HG03571 (cell line): ENCODE results near the gene SLC17A3.

Source experiments
- ATAC-seq: cut with Tn5 transposase; IDR thresholded peaks from one replicate; pipeline ENCODE4 v1.9.1; 2021; ENCODE audit not compliant: unreplicated experiment

The SLC17A3 gene

GRCh38 chr6:25874118-25874517 is at the start of gene SLC17A3:
Gene SLC17A3, minus strand, starts transcription at chr6:25874243. Its CDS starts 5,856 bp downstream, at chr6:25868387.
- no peak for ATAC-seq

GRCh38 chr6:25922301-25922700 is 48.3 kb upstream of the SLC17A3 start:
- ATAC-seq = no peak

- no peak for ATAC-seq
These were observed 47.6 kb upstream of the SLC17A3 start for GRCh38 chr6:25921525-25922203.

DNA sequence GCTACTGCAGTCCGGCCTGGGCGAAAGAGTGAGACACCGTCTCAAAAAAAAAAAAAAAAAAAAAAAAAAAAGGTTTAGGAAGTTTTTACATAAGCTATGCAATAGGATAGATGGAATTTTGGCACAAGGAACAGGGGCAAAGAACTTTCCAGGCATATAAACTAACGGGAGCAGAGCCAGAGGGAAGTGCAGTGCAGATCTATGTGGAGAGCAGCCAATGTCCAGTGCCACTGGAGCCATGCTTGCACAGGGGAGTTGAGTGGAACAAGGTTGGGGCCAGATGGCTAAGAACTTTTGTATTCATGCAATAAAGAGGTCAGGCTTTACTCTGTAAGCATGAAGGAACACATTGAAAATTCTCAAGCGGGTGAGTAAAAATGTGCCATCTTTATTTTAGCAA is 45.6 kb upstream of the SLC17A3 start:
- ATAC-seq = no peak

- ATAC-seq = no peak
These were observed 44.1 kb upstream of the SLC17A3 start for GRCh38 chr6:25918083-25918683.

DNA sequence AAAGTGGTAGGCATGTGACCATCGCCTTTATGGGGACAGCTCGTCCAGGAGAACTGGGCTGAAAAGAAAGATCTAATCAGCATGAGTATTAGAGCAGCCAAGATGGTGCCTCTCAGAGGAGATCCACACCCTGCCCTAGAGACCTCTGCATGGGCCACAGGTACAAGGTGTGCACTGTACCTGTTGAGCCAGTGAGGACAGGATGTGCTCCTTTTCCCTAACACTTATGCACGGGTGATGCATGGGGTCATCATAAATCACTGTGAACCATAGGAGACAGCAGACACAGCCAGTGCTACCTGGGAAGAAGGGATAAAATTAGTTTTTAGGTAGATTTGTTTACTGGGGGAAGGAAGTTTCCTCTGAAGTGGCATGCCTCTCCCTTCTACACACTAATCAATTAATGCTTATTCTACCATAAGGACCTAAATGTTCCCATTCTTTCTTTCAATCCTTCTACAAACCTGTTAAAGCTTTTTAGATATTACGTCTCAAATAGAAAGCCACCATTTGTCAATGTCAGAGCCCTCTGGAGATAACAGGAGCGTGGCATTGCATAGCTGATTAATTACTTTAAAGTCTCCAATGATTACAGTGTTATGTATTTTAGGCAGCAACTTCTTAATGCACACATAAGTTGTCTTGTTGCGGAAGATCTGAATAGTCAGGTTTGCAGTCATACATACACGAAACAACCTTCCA is 42.9 kb upstream of the SLC17A3 start:
- ATAC-seq = no peak

- no peak for ATAC-seq
These were observed 42.3 kb upstream of the SLC17A3 start for GRCh38 chr6:25916330-25916729.

- no peak for ATAC-seq
These were observed 39.7 kb upstream of the SLC17A3 start for GRCh38 chr6:25913741-25914140.

DNA sequence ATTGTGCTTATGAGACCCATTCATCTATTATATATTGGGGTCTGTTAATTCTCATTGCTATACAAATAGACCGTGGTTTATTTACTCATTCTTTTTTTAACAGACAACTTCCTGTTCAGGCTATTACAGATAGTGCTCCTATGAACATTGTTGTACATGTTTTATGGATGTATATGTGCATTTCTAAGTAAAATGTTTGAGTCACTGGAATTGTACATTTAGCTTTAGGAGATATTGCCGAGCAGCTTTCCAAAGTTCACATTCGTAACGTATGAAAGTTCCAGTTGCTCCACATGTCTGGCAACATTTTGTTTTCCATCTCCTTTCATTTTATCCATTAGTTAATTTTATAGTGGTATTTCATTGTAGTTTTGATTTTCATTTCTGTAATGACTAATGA is 37.3 kb upstream of the SLC17A3 start:
- ATAC-seq = no peak

GRCh38 chr6:25907475-25908014 is 33.5 kb upstream of the SLC17A3 start:
- ATAC-seq = no peak

DNA sequence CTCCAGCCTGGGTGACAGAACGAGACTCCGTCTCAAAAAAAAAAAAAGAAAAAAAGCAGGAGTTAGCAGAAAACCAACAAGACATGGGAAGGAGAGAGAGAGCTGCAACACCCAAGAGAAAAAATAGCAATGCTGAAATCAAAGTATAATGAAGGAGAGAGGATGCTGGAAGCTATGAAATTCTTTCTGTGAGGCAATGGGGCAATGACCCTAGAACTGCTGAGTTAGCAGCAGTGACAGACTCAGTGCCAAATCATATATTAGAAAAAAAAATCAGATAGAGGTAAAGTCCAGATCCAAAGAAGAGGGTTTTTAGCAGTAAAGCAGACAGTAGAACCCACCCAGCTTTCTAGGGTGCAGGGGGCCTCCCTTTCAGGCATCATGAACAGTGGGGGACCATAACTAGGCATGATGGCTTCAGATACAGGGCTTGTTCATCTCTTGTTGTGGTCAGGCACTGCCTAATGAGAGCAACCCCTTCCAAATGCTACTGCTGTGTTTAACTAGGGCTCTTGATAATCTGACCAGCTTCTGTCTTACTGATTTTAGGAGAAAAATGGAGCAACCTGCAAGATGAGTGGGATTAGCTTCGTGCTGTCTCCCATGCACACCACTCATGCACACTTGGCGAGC is 29.5 kb upstream of the SLC17A3 start:
- no peak for ATAC-seq

GRCh38 chr6:25902071-25902470 is 28.0 kb upstream of the SLC17A3 start:
- ATAC-seq = no peak

GRCh38 chr6:25900843-25901242 is 26.8 kb upstream of the SLC17A3 start:
- ATAC-seq = no peak

DNA sequence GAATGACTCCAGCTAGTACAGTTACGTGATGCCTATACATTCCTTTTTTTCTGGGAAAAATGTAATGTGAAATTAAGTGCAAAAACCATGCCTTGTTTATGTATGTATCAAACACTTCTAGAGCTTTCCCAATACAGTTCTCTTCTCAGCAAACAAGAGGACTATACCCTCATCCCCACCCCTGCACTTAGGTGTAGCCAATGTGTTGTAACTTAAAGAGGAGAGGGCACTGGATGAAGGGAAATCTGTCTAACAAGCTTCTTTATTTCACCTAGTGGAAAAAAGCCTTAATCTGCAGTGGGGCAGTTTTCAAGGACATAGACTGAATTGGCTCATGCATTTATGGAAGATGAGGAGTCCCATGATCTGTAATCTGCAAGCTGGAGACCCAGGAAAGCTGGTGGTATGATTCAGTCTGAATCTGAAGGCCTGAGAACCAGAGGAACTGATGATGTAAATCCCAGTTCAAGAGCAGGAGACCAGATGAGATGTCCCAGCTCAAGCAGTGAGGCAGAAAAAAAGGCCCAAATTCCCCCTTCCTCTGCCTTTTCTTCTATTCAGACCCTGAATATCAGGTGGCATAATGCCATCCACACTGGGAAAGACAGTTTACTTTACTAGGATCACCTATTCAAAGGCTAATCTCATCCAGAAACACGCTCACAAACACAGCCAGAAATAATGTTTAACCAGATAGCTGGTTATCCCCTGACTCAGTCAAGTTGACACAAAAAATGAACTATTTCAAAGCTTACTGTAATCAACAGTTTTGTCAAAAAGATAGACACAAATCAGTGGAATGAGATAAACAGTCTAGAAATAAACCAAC is 25.8 kb upstream of the SLC17A3 start:
- ATAC-seq = no peak

- no peak for ATAC-seq
These were observed 25.1 kb upstream of the SLC17A3 start for GRCh38 chr6:25899123-25899522.

DNA sequence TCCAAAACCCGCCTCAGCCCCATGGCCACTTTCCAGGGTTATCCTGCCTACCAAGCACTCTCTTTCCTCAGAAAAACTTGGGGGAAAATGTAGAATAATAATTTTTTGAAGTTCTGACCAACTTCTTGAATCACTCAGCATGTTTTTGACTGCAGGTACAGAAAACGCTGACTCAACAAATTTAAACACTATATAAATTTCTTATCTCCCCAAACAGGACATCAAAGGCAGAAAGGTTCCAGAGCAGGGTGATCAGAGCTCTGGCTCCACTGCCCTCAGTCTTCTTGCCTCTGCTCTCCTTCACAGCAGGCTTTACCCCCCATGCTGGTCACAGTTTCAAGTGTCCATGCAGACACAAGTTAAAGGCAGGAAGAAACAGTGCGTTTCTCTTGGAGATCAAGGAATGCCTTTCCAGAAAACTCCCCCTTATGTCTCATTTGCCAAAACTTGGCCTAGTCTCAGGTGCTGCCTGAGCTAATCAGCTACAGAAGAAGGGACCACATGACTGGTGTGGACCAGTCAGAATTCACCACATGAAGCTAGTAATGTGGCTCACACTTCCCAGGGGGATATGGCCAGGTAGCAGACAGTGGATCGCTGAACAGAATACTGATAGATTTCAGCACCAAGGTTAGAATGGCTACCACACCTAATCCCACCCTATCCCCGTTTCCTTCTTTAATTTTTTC is 24.4 kb upstream of the SLC17A3 start:
- no peak for ATAC-seq

GRCh38 chr6:25896252-25896651 is 22.2 kb upstream of the SLC17A3 start:
- no peak for ATAC-seq

DNA sequence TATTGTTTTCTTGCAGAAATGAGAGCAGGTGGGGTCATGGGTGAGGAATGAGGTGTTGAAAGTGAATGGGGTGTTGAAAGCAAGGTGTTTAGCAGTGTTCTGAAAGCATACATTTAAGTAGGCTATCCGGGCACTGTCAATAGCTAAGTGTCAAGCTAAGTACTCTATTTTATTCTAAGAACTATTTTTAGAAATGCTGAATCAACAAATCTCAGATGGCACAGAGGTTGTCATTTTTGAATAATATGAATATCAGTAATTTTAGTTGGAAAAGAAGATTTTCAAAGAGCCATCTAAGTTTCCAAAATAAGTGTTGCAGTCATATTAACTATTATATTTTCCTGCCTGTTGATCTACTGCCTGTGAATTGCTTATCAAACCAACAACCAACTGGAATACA is 21.7 kb upstream of the SLC17A3 start:
- ATAC-seq = no peak

DNA sequence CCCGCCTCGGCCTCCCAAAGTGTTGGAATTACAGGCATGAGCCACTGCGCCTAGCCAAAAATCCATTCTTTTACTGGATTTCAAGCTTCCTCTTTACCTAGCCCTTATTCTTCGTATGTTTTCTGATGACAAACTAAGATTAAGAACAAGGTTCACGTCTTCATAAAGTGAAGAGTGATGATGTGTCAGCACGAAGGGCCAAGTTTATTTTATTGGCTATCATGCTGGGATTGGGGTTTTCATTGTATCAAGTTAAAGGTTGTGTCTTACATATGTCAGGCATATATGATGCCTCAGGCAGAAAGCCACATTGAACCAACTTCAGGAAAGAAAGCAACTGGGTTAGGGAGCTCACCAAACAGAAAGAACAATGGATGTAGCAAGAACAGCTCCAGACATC is 19.7 kb upstream of the SLC17A3 start:
- ATAC-seq = no peak

DNA sequence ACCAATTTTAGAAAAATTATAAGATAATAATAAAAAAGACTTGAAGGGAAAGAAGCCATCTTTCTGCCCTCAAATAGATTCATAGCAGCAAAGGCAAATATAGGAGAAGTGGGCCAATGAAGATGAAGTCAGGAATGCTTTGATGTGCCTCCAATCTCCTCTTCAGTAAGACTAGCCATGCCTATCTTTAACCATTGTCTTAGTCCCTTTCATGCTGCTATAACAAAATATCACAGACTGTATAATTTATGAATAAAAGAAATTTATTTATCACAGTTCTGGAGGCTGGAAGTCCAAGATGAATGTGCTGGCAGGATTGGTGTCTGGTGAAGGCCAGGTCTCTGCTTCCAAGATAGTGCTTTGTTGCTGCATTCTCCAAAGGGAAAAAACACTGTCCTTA is 18.8 kb upstream of the SLC17A3 start:
- no peak for ATAC-seq
